ENCODE data around the gene DTNBP1.

Gene DTNBP1

GRCh38 chr6:15642276-15642675 lies 20.6 kb downstream of the DTNBP1 start:
- no peak for DNase-seq
- Histone ChIP-seq H3K9me2 (replicated peaks; ENCODE audit: insufficient read depth, low read length) (no peaks in the 10 kb centered on the region), H3K4me1 (ENCODE audit: low read length) (no peaks in the 10 kb centered on the region), H3K79me2 (ENCODE audit: low read length) (peaks cover 44% of the 10 kb centered on the region), H3K36me3 (replicated peaks; ENCODE audit: insufficient read depth, low read length) (0 out of 2 replicates have a peak, but pooled peaks cover 2% of the 10 kb centered on the region), H2AFZ (ENCODE audit: low read length) (no peak overlapping the region), H3K4me2 (ENCODE audit: low read depth, low read length) (no peak overlapping the region), H3K27me3 (replicated peaks; ENCODE audit: insufficient read depth, low read length) (no peaks in the 10 kb centered on the region), H3K27ac (ENCODE audit: low read length) (no peak overlapping the region), H3K9ac (ENCODE audit: low read length) (no peak overlapping the region), H3F3A (ENCODE audit: insufficient read depth, low read length) (no peaks in the 10 kb centered on the region), H3K4me3 (ENCODE audit: low read length) (no peak overlapping the region), H4K20me1 (ENCODE audit: insufficient read depth, low read length) (no peaks in the 10 kb centered on the region), H3K9me3 (replicated peaks; ENCODE audit: insufficient read depth, low read length) (no peaks in the 10 kb centered on the region)
- no peak for TF ChIP-seq EZH2phosphoT487 (IDR thresholded peaks at IDR 0.05; ENCODE audit: low read length)
- TF ChIP-seq CTCF (IDR thresholded peaks at IDR 0.05; ENCODE audit: low read length) = peak; percentile 57

GRCh38 chr6:15638373-15638772 lies 24.5 kb downstream of the DTNBP1 start:
- no peak overlapping the region for H3K27ac ChIP-seq (ENCODE audit: low read length)
- no peak overlapping the region for H3K4me3 ChIP-seq (ENCODE audit: low read length)
- H3K9me2 ChIP-seq (replicated peaks; ENCODE audit: insufficient read depth, low read length) = no peaks in the 10 kb centered on the region
- no peak overlapping the region for H3K4me2 ChIP-seq (ENCODE audit: low read depth, low read length)
- no peaks in the 10 kb centered on the region for H4K20me1 ChIP-seq (ENCODE audit: insufficient read depth, low read length)
- no peaks in the 10 kb centered on the region for H3K4me1 ChIP-seq (ENCODE audit: low read length)
- TF ChIP-seq EZH2 (optimal IDR thresholded peaks at IDR 0.05; ENCODE audit: low read depth, low read length) (no peak), EZH2phosphoT487 (IDR thresholded peaks at IDR 0.05; ENCODE audit: low read length) (no peak), CTCF (IDR thresholded peaks at IDR 0.05; ENCODE audit: low read length) (no peak)
- no peaks in the 10 kb centered on the region for H3K27me3 ChIP-seq (replicated peaks; ENCODE audit: insufficient read depth, low read length)
- H3K79me2 ChIP-seq (ENCODE audit: low read length) = peaks cover 13% of the 10 kb centered on the region; the same call in 1 of the 2 replicates
- DNase-seq = no peak
- no peaks in the 10 kb centered on the region; the same call in 1 of the 2 replicates for H3K36me3 ChIP-seq (replicated peaks; ENCODE audit: insufficient read depth, low read length)
- H3F3A ChIP-seq (ENCODE audit: insufficient read depth, low read length) = no peaks in the 10 kb centered on the region
- H3K9me3 ChIP-seq (replicated peaks; ENCODE audit: insufficient read depth, low read length) = no peaks in the 10 kb centered on the region
- H2AFZ ChIP-seq (ENCODE audit: low read length) = no peak overlapping the region
- no peak overlapping the region for H3K9ac ChIP-seq (ENCODE audit: low read length)

- no peak overlapping the region for H3K9ac ChIP-seq (ENCODE audit: low read length)
- H3K4me2 ChIP-seq (ENCODE audit: low read depth, low read length) = no peak overlapping the region
- no peaks in the 10 kb centered on the region for H3K27me3 ChIP-seq (replicated peaks; ENCODE audit: insufficient read depth, low read length)
- peaks cover 4% of the 10 kb centered on the region; the same call in 1 of the 2 replicates for H3F3A ChIP-seq (ENCODE audit: insufficient read depth, low read length)
- no peak overlapping the region for H2AFZ ChIP-seq (ENCODE audit: low read length)
- no peaks in the 10 kb centered on the region for H3K79me2 ChIP-seq (ENCODE audit: low read length)
- no peak for TF ChIP-seq EZH2phosphoT487 (IDR thresholded peaks at IDR 0.05; ENCODE audit: low read length)
- no peak for TF ChIP-seq EZH2 (optimal IDR thresholded peaks at IDR 0.05; ENCODE audit: low read depth, low read length)
- TF ChIP-seq CTCF (IDR thresholded peaks at IDR 0.05; ENCODE audit: low read length) = no peak
- DNase-seq = no peak
- no peaks in the 10 kb centered on the region for H3K9me2 ChIP-seq (replicated peaks; ENCODE audit: insufficient read depth, low read length)
- H3K4me3 ChIP-seq (ENCODE audit: low read length) = no peak overlapping the region
- no peak overlapping the region for H3K27ac ChIP-seq (ENCODE audit: low read length)
- no peaks in the 10 kb centered on the region for H3K36me3 ChIP-seq (replicated peaks; ENCODE audit: insufficient read depth, low read length)
- H4K20me1 ChIP-seq (ENCODE audit: insufficient read depth, low read length) = no peaks in the 10 kb centered on the region
- H3K4me1 ChIP-seq (ENCODE audit: low read length) = no peaks in the 10 kb centered on the region
- no peaks in the 10 kb centered on the region for H3K9me3 ChIP-seq (replicated peaks; ENCODE audit: insufficient read depth, low read length)
Measured at GRCh38 chr6:15631432-15631831, 31.4 kb downstream of the DTNBP1 start.
